Activated CD8-positive, alpha-beta T cell treated with anti-CD3 and anti-CD28 coated beads for 36 hours (primary cell): ENCODE measurements around the gene USF2. TPM values are rescaled to one million over a fixed set of nuclear protein-coding genes. Genes with fewer than 3 reads are reported as not detected.

Experiments used
- ATAC-seq: fragments of 200-7000 bp; cut with Tn5 transposase; one replicate; pipeline ENCODE4 v1.10.0; 2021; ENCODE audit warnings: mild to moderate bottlenecking, moderate library complexity
- CTCF ChIA-PET: fragments of 350-600 bp; sonication (Branson Sonifier 250); formaldehyde crosslinking; loops from one replicate; lab custom pipeline; 2021; ENCODE audit warnings: antibody characterized with exemption; lab: Charles Lee
- POLR2A ChIA-PET: fragments of 350-600 bp; sonication (Branson Sonifier 250); formaldehyde crosslinking; loops from one replicate; lab custom pipeline; 2021; ENCODE audit warnings: antibody characterized with exemption; lab: Charles Lee
- DNase-seq: peaks from one replicate; pipeline ENCODE4 v3.0.0-alpha.2; 2020
- H3K27ac Mint-ChIP-seq: one replicate; pipeline ENCODE4 v1.8.0; 2021; ENCODE audit warnings: mild to moderate bottlenecking, mixed read lengths
- H3K27me3 Mint-ChIP-seq: one replicate; pipeline ENCODE4 v1.8.0; 2021; ENCODE audit warnings: mixed read lengths
- H3K36me3 Mint-ChIP-seq: one replicate; pipeline ENCODE4 v1.8.0; 2021; ENCODE audit warnings: low read depth, mixed read lengths
- H3K4me1 Mint-ChIP-seq: one replicate; pipeline ENCODE4 v1.8.0; 2021; ENCODE audit warnings: low read depth, mixed read lengths
- H3K4me3 Mint-ChIP-seq: one replicate; pipeline ENCODE4 v1.8.0; 2021; ENCODE audit warnings: mild to moderate bottlenecking, moderate library complexity, mixed read lengths
- H3K9me3 Mint-ChIP-seq: one replicate; pipeline ENCODE4 v1.8.0; 2021; ENCODE audit warnings: mixed read lengths
- CTCF ChIP-seq: fragments of 200-600 bp; IDR thresholded peaks from one replicate; pipeline ENCODE4 v1.8.0; 2022; ENCODE audit warnings: antibody characterized with exemption, mild to moderate bottlenecking
- intact Hi-C: fragments of 100-400 bp; cut with micrococcal nuclease; formaldehyde crosslinking; loops from one replicate; pipeline ENCODE4 v1.10.0; 2022
- total RNA-seq, 2 experiments: library from RNA; stranded (reverse); gene quantifications; one replicate each; pipeline ENCODE4 v1.2.3, GENCODE V29; 2021

Gene USF2
- total RNA-seq, 2 experiments from 2014 or later: 111 to 115 TPM

GRCh38 chr19:35295792-35296462 lies 27.2 kb downstream of the USF2 start:
- DNase-seq: peak; percentile 71
- peaks cover 9% of the 10 kb centered on the region for H3K4me1 Mint-ChIP-seq
- no peaks in the 10 kb centered on the region for H3K36me3 Mint-ChIP-seq
- no peak for TF ChIP-seq CTCF
- H3K27ac Mint-ChIP-seq: peak overlapping the region; percentile 46
- peak overlapping the region; percentile 15 for H3K4me3 Mint-ChIP-seq
- intact Hi-C loops: no loop called here
- no peaks in the 10 kb centered on the region for H3K27me3 Mint-ChIP-seq
- no peaks in the 10 kb centered on the region for H3K9me3 Mint-ChIP-seq
- ChIA-PET POLR2A (interaction anchor here (0.7 to 1.4 kb wide), 4 partner anchors 14 to 229 kb away, joined by 3 to 4 read pairs (median 3); partner anchors contain the start of gene HAMP), CTCF (interaction anchor here (1.1 to 1.4 kb wide), 5 partner anchors 10 to 229 kb away, joined by 3 to 4 read pairs (median 3); partner anchors contain the start of gene HAMP)
- ATAC-seq: peak; percentile 78

GRCh38 chr19:35296644-35297514 lies 28.1 kb downstream of the USF2 start:
- peak; percentile 45 for ATAC-seq

GRCh38 chr19:35297515-35297848 lies 28.7 kb downstream of the USF2 start:
- no peaks in the 10 kb centered on the region for H3K36me3 Mint-ChIP-seq
- POLR2A ChIA-PET: no interaction called here
- CTCF ChIA-PET: no interaction called here
- TF ChIP-seq CTCF: no peak
- H3K27me3 Mint-ChIP-seq: no peaks in the 10 kb centered on the region
- no peak overlapping the region for H3K4me3 Mint-ChIP-seq
- no peak for ATAC-seq
- H3K4me1 Mint-ChIP-seq: peaks cover 9% of the 10 kb centered on the region
- intact Hi-C loops: no loop called here
- H3K9me3 Mint-ChIP-seq: no peaks in the 10 kb centered on the region
- no peak overlapping the region for H3K27ac Mint-ChIP-seq
- DNase-seq: no peak

More at GRCh38 chr19:35296644-35297514, 28.1 kb downstream of the USF2 start:
- Mint-ChIP-seq H3K4me1 (peaks cover 9% of the 10 kb centered on the region), H3K27ac (no peak overlapping the region), H3K9me3 (no peaks in the 10 kb centered on the region), H3K27me3 (no peaks in the 10 kb centered on the region), H3K4me3 (no peak overlapping the region), H3K36me3 (no peaks in the 10 kb centered on the region)
- intact Hi-C loops: no loop called here
- TF ChIP-seq CTCF: no peak
- no peak for DNase-seq
- POLR2A ChIA-PET: no interaction called here
- CTCF ChIA-PET: interaction anchor here (1.2 kb wide), 1 partner anchor 12 kb away, joined by 3 read pairs; no protein-coding TSS in a partner anchor

GRCh38 chr19:35297922-35298321 lies 29.2 kb downstream of the USF2 start:
- no peak overlapping the region for H3K27ac Mint-ChIP-seq
- H3K4me3 Mint-ChIP-seq: no peak overlapping the region
- H3K27me3 Mint-ChIP-seq: no peaks in the 10 kb centered on the region
- intact Hi-C loops: no loop called here
- ATAC-seq: no peak
- no peak for TF ChIP-seq CTCF
- H3K9me3 Mint-ChIP-seq: no peaks in the 10 kb centered on the region
- POLR2A ChIA-PET: no interaction called here
- DNase-seq: no peak
- CTCF ChIA-PET: no interaction called here
- H3K4me1 Mint-ChIP-seq: peaks cover 9% of the 10 kb centered on the region
- no peaks in the 10 kb centered on the region for H3K36me3 Mint-ChIP-seq

GRCh38 chr19:35298561-35298972 lies 29.8 kb downstream of the USF2 start:
- POLR2A ChIA-PET: no interaction called here
- intact Hi-C loops: no loop called here
- no peak overlapping the region for H3K27ac Mint-ChIP-seq

More at GRCh38 chr19:35298561-35298972, 29.8 kb downstream of the USF2 start:
- H3K9me3 Mint-ChIP-seq: no peaks in the 10 kb centered on the region
- H3K27me3 Mint-ChIP-seq: no peaks in the 10 kb centered on the region
- DNase-seq (no peak), ATAC-seq (no peak)
- H3K4me1 Mint-ChIP-seq: peaks cover 9% of the 10 kb centered on the region
- CTCF ChIA-PET: no interaction called here
- H3K4me3 Mint-ChIP-seq: no peak overlapping the region
- TF ChIP-seq CTCF: no peak
- no peaks in the 10 kb centered on the region for H3K36me3 Mint-ChIP-seq
